GM12873 (cell line): ENCODE measurements around the gene GGT6.

Experiments
- TF ChIP-seq, protein P1 (sequence below): IDR thresholded peaks from 2 replicates; pipeline ENCODE4 v1.5.1; 2012; ENCODE audit warnings: low read depth, mild to moderate bottlenecking, moderate library complexity, low read length, control low read depth; ENCODE audit not compliant: insufficient read depth; ENCODE audit errors: missing control alignments

The GGT6 gene

DNA sequence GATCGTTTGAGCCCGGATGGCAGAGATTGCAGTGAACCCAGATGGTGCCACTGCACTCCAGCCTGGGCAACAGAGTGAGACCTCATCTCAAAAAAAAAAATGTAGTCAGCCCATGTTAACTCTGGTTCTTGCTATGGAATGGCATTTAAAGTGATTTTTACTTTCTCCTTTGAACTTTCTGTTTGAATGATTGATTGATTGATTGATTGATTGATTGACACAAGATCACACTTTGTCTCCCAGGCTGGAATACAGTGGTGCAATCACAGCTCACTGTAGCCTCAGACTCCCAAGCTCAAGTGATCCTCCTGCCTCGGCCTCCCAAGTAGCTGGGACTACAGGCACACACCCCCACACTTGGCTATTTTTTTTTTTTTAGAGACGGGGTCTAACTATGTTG, 40.9 kb upstream of the GGT6 start:
- TF ChIP-seq, protein P1, sequence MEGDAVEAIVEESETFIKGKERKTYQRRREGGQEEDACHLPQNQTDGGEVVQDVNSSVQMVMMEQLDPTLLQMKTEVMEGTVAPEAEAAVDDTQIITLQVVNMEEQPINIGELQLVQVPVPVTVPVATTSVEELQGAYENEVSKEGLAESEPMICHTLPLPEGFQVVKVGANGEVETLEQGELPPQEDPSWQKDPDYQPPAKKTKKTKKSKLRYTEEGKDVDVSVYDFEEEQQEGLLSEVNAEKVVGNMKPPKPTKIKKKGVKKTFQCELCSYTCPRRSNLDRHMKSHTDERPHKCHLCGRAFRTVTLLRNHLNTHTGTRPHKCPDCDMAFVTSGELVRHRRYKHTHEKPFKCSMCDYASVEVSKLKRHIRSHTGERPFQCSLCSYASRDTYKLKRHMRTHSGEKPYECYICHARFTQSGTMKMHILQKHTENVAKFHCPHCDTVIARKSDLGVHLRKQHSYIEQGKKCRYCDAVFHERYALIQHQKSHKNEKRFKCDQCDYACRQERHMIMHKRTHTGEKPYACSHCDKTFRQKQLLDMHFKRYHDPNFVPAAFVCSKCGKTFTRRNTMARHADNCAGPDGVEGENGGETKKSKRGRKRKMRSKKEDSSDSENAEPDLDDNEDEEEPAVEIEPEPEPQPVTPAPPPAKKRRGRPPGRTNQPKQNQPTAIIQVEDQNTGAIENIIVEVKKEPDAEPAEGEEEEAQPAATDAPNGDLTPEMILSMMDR, result no peak

DNA sequence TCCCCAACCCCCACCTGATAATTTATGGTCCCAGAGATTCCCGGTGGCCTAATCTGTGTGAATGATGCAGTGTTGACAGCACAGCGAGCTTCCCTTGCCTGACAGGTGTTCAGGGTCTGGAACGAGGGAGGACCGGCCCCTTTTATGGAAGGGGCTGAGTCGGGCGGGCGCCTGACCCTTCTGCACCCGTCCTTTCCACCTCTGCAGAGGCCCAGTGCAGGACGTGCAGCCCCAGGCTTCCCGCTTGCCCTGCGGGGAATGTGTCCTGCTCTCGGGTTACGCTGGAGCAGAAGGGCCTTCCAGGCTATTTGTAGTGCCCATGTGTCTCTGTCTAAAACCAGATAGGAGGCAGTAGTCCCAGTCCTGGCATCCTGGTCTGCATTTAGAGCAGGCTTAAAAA, 40.2 kb upstream of the GGT6 start:
- TF ChIP-seq, protein P1, result no peak

DNA sequence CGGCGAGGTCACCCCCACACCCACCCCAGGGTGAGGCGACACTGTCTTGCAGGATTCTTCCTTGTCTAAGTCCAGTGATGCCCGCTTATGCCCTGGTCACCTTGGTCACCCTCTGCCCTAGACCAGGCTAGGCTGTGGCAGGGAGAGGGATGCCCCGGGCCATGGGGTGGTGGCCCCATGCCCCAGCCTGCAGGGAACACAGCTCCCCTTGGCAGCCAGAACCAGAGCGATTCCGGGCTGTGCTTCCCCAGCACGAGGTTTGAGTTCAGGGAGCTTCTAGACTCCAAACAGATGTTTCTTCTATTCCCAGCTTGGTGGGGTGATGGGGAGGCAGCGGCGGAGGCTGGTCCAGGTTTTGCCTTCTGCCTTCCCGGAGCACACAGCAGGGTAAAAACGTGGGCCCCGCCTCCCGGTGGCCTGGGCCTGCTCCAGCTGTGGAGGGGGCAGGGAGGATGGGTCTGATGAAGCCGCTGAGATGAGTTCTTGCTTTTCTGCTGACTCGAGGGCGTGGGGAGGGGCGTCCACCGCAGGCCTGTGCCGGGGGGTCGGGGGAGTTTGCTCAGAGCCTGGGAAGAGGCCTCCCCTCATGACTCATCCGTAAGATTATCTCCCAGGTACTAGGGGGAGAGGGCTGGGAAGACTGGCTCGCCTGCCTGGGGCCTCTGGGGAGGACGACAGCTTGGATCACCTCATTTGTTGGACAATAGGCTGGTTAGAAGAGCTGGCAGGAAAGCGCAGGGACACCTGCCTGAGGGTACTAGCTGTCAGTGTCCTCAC, 39.3 kb upstream of the GGT6 start:
- TF ChIP-seq, protein P1, result no peak

DNA sequence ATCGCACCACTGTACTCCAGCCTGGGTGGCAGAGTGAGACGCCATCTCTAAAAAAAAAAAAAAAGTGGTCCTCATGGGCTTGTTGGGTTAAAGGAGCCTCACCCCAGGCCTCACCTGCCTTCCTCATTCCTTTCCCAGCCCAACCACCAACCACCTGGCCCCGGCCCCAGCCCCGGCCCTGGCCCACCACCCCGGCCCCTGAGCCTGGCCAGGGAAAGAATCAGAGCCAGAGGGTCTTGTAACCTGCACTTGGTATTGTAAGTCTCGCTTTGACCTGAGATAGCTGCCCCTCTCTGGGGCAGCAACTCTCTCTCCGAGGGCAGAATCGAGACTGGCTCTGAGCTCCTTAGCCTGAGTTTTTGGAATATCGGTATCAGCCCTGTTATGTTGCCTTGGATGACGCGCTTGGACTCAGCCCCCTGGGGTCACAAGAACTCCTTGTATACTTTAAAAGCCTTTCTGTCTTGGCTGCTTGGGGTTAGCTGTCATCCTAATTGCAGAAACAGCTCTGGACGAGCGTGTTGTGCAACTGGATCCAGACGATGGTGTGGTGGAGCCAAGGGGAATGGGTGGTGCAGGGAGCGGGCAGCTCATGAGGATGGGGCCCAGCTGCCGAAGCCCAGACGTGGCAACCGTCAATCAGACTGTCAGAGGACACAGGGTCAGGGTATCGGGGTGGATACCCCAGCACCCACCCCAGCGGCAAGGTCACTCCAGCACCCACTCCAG, 38.6 kb upstream of the GGT6 start:
- TF ChIP-seq, protein P1, result no peak

DNA sequence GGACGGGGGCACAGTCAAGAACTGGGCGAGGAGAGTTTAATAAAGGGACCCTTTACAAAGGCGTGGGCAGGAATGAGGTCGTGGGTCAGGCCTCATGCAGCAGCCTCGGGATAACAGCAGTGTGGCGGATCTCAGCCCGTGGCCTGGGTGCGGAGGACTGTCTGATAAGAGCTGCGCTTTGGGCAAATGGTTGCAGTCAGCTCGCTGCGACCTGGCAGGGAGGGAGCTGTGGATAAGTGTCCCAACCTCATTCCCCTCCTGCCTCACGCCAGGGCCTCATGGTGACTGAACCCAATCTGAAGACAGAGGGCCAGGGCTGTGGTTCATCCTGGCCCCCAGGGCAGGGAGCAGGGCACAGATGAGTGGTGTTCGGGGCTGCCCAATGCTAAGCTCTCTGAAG, 37.6 kb upstream of the GGT6 start:
- TF ChIP-seq, protein P1, result no peak

DNA sequence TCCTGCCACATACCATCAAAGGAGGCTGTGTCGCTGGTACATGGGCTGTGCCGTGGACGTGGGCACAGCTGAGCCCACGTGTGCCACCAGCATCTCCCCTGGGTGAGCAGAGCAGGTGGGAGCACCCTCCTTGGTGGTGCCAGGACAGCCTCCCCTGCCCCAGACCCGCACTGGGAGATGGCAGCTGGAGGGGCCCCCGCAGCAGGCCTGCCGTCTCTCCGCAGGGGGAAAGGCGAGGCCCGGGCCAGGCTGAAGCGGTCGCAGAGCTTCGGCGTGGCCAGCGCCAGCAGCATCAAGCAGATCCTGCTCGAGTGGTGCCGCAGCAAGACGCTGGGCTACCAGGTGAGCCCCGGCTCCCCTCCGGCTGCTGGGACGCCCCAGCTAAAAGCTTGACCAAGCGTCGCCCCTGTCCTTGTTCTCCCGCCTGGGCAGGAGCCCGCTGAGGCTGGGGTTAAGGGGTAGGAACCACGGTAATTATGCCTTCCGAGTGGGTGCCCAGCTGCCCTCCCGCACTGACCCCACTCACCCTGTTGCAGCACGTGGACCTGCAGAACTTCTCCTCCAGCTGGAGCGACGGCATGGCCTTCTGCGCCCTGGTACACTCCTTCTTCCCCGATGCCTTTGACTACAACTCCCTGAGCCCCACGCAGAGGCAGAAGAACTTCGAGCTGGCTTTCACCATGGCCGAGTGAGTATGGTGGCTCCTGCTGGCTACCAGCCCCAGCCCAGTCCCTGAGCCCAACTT, 36.4 kb upstream of the GGT6 start:
- TF ChIP-seq, protein P1, result no peak
